GM18505 (cell line): ENCODE results near the gene CACFD1.

ENCODE experiments used
- ATAC-seq: cut with Tn5 transposase; IDR thresholded peaks from one replicate; pipeline ENCODE4 v1.9.1; 2021; ENCODE audit not compliant: unreplicated experiment
- POLR2A ChIP-seq: IDR thresholded peaks from 4 replicates; pipeline ENCODE4 v1.6.1; 2011; ENCODE audit warnings: borderline replicate concordance; ENCODE audit not compliant: insufficient read depth, insufficient read length; ENCODE audit errors: extremely low read depth

The CACFD1 gene

DNA sequence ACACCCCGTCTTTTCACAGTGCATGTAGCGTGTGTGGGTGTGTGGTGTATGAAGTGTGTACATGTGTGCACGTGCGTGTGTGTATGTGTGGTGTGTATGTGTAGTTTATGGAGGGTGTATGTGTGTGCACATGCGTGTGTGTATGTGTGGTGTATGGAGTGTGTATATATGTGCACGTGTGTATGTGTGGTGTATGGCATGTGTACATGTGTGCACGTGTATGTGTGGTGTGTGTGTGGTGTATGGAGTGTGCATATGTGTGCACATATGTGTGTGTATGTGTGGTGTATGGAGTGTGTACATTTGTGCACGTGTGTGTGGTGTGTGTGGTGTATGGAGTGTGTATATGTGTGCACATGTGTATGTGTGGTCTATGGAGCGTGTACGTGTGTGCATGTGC is 51.8 kb downstream of the CACFD1 start:
- no peak for ATAC-seq
- TF ChIP-seq POLR2A = no peak

DNA sequence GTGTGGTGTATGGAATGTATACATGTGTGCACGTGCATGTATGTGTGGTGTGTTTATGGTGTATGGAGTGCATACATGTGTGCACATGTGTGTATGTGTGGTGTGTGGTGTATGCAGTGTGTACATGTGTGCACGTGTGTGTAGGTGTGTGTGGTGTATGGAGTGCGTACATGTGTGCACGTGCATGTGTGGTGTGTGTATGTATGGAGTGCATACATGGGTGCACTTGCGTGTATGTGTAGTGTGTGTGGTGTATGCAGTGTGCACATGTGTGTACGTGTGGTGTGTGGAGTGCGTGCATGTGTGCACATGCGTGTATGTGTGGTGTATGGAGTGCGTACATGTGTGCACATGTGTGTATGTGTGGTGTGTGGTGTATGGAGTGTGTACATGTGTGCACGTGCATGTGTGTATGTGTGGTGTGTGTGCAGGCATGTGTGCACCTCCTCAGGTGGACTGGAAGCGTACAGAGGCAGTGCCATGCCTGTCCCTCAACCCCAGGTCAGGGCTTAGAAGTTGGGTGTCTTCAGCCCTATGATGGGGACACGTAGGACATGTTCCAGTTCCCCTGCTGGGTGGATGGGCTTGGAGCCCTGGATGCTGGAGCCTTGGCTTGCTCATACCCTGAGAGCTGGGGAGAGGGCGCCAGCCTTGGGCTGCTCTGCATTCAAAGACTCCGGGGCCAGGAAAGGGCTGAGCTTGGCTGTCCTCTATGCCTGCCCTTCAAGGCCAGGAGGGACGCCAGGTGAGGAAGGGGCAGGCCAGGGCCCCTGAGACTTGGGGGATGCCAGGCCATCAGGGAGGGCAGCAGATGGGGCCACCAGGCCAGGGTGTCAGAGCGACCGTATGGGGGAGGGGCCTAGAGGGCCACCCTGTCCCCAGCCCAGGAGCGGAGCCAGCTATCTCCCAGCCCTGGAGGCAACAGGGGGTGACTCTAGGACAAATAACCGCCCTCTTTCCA is 52.8 kb downstream of the CACFD1 start:
- no peak for ATAC-seq
- no peak for TF ChIP-seq POLR2A

DNA sequence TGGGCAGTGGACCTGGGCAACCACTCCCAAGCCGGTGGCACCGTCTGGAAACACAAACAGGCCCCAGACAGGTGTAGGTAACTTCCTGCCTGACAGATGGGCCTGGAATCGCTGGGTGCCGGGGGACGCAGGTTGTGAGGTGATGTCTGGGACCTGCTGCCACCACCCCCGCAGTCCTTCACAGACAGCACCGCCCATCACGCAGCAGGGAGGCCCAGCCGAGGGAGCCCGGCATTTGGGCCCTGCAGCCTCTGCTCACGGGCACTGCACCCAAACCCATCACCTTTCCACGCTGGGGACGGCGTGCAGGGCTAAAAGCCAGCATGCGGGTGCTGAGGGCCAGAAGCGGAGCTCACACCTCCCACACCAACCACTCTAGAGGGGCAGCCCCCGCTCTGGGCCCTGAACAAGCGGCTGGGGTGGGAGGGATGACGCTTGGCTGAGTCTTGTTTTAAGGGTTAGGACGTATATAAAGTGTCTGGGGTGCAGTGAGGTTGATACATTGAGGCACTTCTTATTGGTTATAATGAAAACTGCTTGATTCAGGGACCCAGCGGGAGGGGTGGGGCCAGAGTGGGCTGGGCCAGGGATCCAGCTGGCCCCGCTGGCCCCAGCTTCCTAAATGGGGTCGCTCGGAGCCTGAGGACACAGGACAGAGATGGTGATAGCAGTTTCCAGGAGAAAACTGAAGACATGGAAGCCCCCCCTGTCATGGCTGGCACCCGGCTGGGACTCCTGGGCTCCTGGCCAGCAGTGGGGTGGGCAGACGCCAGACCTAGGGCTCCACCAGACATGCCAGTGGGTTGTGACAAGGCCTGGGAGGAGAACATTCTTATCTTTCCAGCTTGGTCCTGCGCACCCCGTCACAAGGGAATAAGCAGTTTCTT is 53.7 kb downstream of the CACFD1 start:
- ATAC-seq = no peak
- no peak for TF ChIP-seq POLR2A

DNA sequence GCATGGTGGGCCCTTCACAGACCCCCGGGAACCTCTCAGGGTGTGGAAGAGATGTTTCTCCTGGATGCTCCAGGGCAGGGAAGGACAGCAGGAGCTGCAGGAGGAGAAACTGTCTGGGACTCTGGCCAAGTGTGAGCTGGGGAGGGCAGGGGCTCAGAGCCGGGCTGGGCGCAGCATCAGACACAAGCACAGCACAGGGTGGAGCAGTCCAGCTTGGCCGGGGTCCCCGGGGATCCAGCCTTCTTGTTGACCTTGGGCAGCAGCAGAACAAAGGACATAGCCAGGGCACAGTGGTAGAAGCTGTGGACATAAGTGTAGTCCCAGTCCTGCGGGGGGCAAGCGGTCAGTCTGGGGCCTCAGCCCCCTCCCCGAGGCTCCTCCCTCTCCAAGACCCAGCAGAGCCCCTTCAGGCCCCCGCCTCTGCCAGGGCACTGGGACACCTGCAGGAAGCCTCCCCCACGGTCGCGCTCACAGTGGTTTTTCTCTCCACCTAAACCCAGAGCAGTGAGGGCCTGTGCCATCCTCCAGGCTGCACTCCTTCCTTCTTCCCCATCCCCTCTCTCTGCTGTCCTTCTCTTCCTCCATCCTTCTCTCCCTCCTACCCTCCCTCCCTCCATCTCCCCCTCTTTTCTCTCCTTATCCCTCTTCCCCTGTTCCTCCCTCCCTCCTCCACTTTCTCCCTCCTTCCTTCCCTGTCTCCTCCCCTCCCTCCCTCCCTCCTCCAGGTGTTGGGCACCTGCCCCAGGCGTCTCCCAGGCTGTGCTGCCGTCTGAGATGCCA is 54.9 kb downstream of the CACFD1 start:
- no peak for TF ChIP-seq POLR2A
- ATAC-seq = no peak

DNA sequence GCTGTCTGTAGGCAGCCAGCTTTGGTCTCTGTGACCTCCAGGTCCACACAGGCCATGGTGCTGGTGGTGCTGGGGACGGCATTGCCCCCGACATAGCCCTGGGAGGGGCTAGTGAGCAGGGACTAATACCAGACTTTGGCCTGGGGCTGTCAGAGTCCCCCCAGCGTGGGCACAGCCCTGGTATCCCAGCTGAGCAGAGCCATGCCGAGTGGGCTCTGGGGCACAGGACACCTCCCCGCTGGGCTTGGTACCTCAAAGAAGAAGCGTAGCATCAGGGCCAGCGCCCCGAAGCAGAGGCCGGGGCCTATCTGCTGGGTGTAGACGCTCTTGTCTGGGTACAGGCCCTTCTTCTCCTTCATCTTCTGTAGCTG is 55.4 kb downstream of the CACFD1 start:
- TF ChIP-seq POLR2A = no peak
- ATAC-seq = no peak

DNA sequence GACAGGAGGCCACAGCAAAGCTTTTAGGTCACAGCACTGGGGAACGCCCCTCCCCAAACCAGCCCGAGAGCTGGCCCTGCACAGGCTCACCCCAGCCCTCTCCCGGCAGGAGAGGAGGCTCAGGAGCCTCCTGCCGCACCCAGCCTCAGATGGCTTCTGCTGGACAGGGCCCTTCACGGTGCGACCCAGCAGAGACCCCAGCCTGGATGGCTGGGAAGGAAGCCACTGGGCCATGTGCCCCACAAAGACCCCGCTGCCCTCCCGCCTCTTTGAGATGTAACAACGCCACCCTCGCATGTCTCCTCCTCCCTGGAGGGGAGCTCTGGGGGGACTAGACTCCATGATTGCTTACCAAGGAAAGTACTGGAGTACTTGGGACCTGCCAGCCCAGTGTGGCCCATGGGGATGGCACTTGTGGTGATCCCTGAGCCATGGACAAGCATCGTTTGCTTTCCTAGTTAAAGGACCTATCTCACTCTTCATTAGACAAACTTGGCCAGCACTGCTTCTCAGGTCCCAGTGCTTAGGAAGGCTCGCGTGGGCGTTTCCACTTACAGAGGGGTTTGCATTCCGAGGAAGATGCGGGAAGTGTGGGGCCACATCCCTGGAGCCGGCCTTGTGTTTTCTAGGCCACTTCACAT is 56.0 kb downstream of the CACFD1 start:
- no peak for ATAC-seq

DNA sequence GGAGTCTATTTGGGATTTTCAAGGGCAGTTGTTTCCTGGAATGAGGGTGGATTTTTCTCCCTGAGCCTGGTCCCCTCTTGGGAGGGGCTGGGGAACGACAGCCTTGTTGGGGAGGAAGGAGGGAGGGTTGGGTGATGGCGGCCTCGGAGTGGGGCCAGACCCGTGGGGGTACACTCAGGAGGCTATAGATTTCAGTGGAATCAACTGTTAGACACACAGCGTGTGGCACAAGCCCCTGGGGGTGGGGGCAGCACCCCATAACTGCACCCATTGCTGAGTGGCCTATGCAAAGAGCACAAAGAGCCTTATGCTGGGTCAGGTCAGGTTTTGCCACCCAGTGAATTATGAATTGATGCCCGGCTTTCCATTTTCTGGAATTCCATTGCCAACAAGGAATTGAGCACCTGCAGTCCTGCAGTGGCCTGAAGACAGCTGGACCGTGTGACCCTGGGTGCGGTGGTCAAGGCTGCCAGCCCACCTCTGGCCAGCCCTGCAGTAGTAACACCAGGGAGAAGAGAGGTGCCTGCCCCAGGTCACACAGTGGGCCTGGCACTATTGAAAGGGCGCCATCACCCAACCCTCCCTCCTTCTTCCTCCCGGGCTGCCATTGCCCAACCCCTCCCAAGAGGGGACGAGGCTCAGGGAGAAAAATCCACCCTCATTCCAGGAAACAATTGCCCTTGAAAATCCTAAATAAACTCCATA is 56.6 kb downstream of the CACFD1 start:
- no peak for TF ChIP-seq POLR2A

More for the DNA sequence above, 56.0 kb downstream of the CACFD1 start:
- no peak for TF ChIP-seq POLR2A

DNA sequence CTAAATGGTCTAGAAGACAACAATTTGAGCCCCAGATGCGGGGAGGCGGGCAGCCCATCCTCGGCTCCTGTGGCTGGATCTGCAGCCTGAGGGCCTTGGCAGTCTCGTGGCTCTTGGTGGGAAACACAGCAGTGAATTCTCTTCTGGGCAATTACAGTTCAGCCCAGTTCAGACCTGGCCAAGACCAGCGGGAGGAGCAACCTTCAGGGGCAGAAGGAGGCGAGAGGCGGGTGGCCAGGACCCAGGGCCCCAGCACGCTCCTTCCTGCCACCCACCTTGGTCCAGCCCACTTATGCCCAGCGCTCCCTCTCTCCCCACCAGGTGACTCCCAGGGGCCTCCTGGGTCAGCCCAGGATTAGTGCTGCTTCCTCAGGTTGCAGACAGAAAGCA is 57.2 kb downstream of the CACFD1 start:
- no peak for ATAC-seq
- TF ChIP-seq POLR2A = no peak

More for the DNA sequence above, 56.6 kb downstream of the CACFD1 start:
- no peak for ATAC-seq

DNA sequence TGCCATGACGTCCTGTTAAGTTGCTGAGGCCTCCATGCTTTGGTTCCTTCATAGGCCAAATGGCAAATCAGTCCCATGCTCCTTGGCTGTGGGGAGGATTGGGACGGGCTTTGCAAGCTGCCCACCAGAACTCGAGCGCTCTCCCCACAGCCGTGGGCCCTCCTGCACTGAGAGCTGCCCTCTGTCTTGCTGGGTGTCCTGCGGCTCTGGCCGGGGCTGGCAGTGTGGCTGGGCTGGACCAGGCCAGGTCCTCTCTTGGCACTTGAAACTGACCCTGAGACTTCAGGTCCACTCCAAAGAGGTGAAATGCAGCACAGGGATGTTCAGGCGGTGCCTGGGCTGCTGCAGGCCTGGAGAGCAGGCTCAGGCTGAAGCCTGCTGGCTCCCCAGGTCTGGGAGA is 57.9 kb downstream of the CACFD1 start:
- ATAC-seq = no peak
- TF ChIP-seq POLR2A = no peak

DNA sequence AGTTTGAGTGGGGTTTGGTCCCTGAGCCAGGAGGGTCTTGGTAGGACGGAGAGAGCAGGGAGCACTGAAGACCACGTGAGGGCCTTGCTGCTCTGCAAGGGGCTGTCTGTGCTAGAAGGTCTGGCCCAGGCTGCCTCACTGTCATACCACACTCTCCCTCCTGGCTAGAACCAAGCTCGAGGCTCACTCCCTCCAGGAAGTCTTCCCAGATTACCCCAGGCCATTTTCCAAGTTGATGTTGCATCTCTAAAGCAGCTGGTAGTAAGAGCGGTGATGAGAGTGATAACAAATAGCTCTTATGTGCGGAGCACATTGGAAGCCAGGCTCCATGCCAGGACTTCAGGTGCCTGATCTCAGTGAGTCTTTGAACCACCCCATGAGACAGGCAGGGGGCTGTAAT is 58.4 kb downstream of the CACFD1 start:
- no peak for ATAC-seq
- TF ChIP-seq POLR2A = no peak

DNA sequence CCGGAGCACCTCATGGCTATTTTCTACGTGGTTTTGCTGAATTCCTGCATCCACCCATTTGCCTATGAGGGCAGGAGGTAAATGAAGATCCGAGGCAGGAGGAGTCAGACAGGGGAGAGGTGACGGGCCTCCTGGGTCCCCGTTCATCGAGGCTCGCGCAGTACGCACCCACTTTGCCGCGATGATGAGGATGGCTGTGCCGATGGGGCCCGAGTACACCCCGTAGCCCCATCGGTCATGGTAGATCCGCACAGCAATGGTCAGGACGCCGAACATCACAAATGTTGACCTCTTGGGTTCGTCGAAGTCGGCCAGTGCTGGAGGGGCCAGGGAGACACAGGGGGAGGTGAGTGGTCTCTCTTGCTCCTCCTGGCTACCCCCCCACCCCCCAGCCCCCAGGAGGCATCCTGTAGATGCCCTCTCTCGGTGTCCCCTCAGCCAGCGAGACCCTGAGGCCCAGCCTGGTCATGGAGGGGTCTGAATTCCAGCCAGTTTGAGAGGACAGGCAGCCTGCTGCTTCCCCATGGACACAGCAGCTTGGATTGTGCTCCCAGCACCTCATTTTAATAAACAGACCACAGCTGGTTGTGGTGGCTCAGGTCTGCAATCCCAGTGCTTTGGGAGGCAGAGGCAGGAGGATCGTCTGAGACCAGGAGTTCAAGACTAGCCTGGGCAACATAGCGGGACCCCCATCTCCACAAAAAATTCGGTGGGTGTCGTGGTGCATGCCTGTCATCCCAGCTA is 59.1 kb downstream of the CACFD1 start:
- TF ChIP-seq POLR2A = no peak
- no peak for ATAC-seq
